Stimulated activated effector memory CD8-positive, alpha-beta T cell treated with anti-CD3 and anti-CD28 coated beads, Interleukin-12 subunit alpha, Interleukin-12 subunit beta, amount 100 ng/mL, for 72 hours (primary cell): ENCODE measurements around the gene TSHR.
"Not testable (repeated sequence)": the region's sequence is repeated elsewhere in the genome, so short reads cannot be mapped to it uniquely, and the experiment has no call there.

Source experiments
- ATAC-seq: fragments of 150-1000 bp; cut with Tn5 transposase; 2 replicates; pipeline ENCODE4 v1.10.0; 2021
- DNase-seq, 2 donors: peaks; one replicate each; pipeline ENCODE4 v3.0.0; 2021 to 2022; ENCODE audit warnings: low spot score in 2 of 2
- H3K27ac Mint-ChIP-seq: one replicate; pipeline ENCODE4 v1.8.0; 2022; ENCODE audit warnings: mild to moderate bottlenecking, mixed read lengths
- H3K36me3 Mint-ChIP-seq: one replicate; pipeline ENCODE4 v1.8.0; 2022; ENCODE audit warnings: mild to moderate bottlenecking, mixed read lengths
- H3K4me1 Mint-ChIP-seq: one replicate; pipeline ENCODE4 v1.8.0; 2022; ENCODE audit warnings: mixed read lengths
- H3K4me3 Mint-ChIP-seq: one replicate; pipeline ENCODE4 v1.8.0; 2022; ENCODE audit warnings: mild to moderate bottlenecking, mixed read lengths
- H3K9me3 Mint-ChIP-seq: one replicate; pipeline ENCODE4 v1.8.0; 2022; ENCODE audit warnings: mixed read lengths

Gene TSHR

DNA sequence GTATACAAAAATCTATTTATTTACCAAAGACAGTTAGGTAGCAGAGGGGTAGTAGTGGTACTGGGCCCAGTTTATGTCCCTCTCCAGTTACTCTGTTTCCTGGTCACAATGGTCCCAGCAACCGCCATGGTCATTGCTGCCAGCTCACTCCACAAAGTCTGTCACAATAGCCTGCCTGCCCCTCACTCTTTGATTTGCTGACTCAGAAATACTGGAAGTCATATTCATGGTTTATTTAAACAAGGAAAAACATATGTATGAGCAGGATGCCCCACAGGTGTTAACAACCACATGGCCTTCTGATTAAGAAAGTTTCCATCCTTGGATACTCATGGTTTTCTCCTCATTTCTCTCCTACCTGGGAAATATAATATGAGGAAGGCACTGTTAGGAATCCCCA, 49.2 kb downstream of the TSHR start:
- Mint-ChIP-seq H3K4me1 (no peaks in the 10 kb centered on the region), H3K27ac (no peak overlapping the region), H3K36me3 (no peaks in the 10 kb centered on the region), H3K4me3 (no peak overlapping the region), H3K9me3 (no peaks in the 10 kb centered on the region)
- ATAC-seq, result no peak
- DNase-seq, result no peak

DNA sequence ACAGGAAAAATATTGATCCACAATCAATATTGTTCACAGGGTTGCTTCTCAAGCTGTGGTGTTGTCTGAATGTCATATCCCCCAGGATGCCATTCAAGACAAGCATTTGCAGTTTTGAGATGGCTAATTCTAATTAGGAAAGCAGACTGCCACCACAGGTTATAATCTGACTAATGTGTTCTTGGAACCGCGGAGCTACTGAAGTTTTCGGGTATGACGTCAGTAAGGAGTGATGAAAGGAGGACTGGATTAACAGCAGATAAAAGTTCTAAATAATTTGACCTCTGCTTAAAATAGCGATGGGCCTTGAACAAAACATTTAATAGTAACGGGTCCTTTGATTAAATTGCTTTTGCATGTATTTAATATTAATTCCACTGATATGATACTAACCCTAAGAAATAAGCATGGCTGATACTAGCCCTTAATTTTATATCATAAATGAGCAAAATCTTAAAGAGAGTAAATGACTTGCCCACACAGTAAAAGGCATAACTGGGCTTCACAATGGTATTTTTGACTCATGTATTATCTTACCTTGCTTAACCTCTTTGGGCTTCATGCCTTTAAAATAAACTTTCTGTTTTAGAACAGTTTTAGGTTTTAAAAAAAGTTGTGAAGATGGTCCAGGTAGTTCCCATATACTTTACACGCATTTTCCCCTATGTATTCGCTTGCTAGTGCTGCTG, 50.3 kb downstream of the TSHR start:
- DNase-seq (no peak), ATAC-seq (peak; percentile 74)
- H3K36me3 Mint-ChIP-seq, result no peaks in the 10 kb centered on the region
- no peaks in the 10 kb centered on the region for H3K4me1 Mint-ChIP-seq
- no peak overlapping the region for H3K4me3 Mint-ChIP-seq
- no peak overlapping the region for H3K27ac Mint-ChIP-seq
- no peaks in the 10 kb centered on the region for H3K9me3 Mint-ChIP-seq

DNA sequence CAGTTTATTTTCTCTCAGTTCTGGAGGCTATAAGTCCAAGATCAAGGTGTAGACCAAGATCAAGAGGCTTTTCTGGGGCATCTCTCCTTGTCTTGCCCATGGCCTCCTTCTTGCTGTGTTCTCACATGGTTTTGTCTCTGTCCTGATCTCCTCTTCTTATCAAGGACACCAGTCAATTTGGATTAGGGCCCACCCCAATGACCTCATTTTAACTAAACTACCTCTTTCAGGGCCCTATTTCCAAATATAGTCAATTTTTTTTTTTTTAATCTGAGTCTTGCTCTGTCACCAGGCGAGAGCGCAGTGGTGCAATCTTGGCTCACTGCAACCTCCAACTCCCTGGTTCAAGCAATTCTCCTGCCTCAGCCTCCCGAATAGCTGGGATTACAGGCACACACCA, 50.8 kb downstream of the TSHR start:
- H3K9me3 Mint-ChIP-seq, result no peaks in the 10 kb centered on the region
- no peaks in the 10 kb centered on the region for H3K4me1 Mint-ChIP-seq
- H3K4me3 Mint-ChIP-seq, result no peak overlapping the region
- no peaks in the 10 kb centered on the region for H3K36me3 Mint-ChIP-seq
- no peak overlapping the region for H3K27ac Mint-ChIP-seq
- DNase-seq, result no peak
- ATAC-seq, result no peak

DNA sequence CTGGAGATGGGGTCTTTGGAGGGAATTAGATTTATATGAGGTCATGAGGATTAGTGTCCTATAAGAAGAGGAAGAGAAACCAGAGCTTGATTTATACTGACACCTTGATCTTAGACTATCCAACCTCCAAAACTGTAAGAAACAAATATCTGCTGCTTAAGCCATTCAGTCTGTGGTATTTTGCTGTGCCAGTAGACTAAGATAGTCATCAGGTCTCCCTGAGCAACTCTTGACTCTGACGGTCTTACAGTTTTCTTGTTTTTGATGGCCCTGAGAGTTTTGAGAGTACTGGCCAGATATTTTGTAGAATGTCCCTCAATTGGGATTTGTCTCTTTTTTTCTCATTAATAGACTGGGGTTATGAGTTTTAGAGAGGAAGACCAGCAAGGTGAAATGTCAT, 51.7 kb downstream of the TSHR start:
- H3K9me3 Mint-ChIP-seq, result no peaks in the 10 kb centered on the region
- no peak overlapping the region for H3K27ac Mint-ChIP-seq
- ATAC-seq (no peak), DNase-seq (no peak)
- no peaks in the 10 kb centered on the region for H3K36me3 Mint-ChIP-seq
- H3K4me3 Mint-ChIP-seq, result no peak overlapping the region
- H3K4me1 Mint-ChIP-seq, result no peaks in the 10 kb centered on the region

DNA sequence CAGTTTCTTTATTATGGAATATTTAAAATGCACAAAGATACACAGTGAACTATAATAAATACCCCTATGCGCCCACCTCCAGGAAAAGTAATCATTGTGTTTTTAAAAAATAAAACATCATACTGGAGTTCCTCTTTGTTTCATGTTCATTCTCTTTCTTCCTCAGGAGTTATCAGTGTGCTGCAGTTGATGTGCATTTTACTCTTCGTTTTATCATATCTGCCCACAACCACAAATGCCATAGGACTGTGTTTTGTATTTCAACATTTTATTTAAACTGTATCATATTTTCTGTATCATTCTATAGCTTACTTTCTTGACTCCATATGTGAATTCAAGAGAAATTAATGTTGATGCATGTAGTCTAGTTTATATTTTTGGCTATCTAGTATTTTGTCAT, 53.9 kb downstream of the TSHR start:
- Mint-ChIP-seq H3K4me1 (no peaks in the 10 kb centered on the region), H3K4me3 (no peak overlapping the region), H3K9me3 (no peaks in the 10 kb centered on the region), H3K27ac (no peak overlapping the region), H3K36me3 (no peaks in the 10 kb centered on the region)
- ATAC-seq, result no peak
- DNase-seq, result no peak

DNA sequence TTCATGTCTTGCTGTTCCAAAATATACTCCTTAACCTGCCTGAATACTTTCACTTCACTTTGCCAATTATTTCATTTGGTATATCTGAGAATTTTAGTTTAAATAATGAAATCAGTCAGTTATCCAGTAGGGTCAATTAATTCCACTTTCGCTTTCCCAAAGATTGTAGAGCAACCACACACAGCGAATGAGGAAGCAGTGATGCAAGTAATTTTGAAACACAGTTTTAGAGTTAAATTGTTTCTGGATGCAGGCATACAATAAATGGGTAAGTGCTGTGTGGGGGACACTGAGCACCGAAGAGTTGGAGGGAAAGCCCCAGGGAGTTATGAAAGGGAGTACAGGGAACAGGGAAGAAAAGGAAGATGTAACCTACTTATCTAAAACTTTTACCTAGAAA, 62.8 kb downstream of the TSHR start:
- Mint-ChIP-seq H3K4me1 (no peaks in the 10 kb centered on the region), H3K36me3 (no peaks in the 10 kb centered on the region), H3K27ac (no peak overlapping the region), H3K4me3 (no peak overlapping the region), H3K9me3 (no peaks in the 10 kb centered on the region)
- DNase-seq (no peak), ATAC-seq (no peak)

DNA sequence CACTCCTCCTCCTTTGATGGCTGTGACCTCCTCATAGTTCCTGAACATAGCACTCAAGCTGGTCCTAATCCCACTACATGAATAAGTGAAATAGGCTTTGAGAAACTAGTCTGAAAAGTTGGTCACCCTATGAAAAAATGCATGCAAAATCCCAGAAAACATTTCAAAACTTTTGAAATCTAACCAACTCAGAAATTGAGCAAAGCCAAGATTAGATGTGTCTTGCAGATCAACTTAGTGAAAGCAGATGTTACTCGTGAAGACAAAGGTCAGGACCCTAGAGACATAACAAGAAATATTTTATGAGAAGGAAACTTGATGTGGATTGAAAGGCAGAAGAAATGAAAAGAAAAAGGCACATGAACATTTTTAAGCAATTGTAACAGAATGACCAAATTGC, 63.3 kb downstream of the TSHR start:
- ATAC-seq (no peak), DNase-seq (no peak)
- Mint-ChIP-seq H3K9me3 (no peaks in the 10 kb centered on the region), H3K36me3 (no peaks in the 10 kb centered on the region), H3K27ac (no peak overlapping the region), H3K4me3 (no peak overlapping the region), H3K4me1 (no peaks in the 10 kb centered on the region)

DNA sequence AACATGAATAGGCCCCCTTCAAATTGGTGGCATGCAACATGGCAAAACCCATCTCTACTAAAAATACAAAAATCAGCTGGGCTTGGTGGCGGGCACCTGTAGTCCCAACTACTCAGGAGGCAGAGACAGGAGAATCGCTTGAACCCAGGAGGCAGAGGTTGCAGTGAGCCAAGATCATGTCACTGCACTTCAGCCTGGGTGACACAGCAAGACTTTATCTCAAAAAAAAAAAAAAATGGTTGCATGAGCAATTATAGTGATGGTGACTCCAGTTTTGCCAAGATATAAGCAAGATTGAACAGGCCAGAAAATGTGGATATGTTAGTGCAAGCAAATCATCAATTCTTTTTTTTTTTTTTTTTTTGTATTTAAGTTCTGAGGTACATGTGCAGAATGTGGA, 63.7 kb downstream of the TSHR start:
- H3K4me3 Mint-ChIP-seq, DNase-seq, H3K36me3 Mint-ChIP-seq, H3K4me1 Mint-ChIP-seq, H3K9me3 Mint-ChIP-seq, H3K27ac Mint-ChIP-seq, ATAC-seq: not testable (repeated sequence)

DNA sequence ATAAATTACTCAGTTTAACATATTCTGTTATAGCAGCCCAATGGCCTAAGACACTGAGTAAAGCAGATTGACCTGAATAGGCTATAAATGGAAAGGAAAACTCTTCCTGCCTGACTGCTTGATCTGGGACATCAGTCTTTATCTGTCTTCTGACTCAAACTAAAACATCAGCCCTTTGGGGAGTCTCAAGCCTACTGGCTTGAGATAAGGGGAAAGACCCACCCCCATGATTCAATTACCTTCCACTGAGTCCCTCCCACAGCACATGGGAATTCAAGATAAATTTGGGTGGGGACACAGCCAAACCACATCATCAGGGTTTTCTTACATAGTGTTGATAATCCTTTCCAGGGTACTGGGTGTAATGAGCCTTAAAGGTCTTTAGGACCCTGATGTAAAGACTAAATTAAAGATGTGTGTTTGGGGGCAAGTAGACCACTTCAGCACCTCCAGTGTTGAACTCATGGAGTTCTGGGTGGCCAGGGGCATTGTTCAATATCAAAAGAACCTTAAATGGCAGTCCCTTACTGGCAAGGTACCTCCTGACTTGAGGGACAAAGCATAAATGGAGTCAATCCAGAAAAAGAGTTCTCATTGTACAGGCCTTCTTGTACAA, 67.8 kb downstream of the TSHR start:
- no peaks in the 10 kb centered on the region for H3K9me3 Mint-ChIP-seq
- no peak overlapping the region for H3K4me3 Mint-ChIP-seq
- ATAC-seq (no peak), DNase-seq (no peak)
- no peaks in the 10 kb centered on the region for H3K36me3 Mint-ChIP-seq
- H3K27ac Mint-ChIP-seq, result no peak overlapping the region
- H3K4me1 Mint-ChIP-seq, result no peaks in the 10 kb centered on the region

DNA sequence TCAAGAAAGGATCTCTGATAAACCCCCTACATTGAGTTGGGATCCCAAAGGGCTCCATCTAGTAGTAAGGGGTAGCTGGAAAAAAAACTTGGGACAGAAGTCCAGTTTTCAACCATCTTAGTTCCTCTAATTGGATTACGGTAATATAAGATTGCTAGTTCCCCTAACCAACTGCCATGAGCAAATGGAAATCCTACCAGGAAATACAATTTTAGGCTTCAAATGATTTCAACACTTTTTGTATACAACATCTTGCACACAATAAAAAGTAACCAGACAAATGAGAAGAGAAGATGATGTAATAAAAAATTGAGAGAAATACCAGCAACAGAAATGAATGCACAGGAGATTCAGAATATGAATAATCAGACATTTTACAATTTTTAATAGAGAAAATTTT, 73.0 kb downstream of the TSHR start:
- no peak for DNase-seq
- no peak for ATAC-seq
- Mint-ChIP-seq H3K4me1 (no peaks in the 10 kb centered on the region), H3K27ac (no peak overlapping the region), H3K4me3 (no peak overlapping the region), H3K36me3 (no peaks in the 10 kb centered on the region), H3K9me3 (no peaks in the 10 kb centered on the region)

DNA sequence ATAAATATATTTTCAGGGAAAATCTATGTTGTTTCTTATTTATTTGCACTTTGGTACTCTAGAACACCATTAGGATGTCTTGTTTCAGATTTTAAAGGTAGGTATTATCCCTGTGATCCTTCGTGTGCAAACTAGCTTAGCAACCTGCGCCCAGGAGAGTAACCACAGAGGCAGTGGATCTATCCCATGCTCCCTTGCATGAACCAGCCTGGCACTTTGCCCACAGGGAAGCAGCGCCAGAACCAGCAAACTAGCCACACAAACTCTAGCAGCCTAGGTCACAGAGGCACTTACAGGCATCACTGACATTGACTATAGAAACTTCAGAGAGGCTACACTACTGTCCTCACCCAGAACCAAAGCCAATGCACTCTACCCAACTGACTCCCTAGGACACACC, 76.1 kb downstream of the TSHR start:
- no peak overlapping the region for H3K27ac Mint-ChIP-seq
- peaks cover 2% of the 10 kb centered on the region for H3K9me3 Mint-ChIP-seq
- H3K36me3 Mint-ChIP-seq, result no peaks in the 10 kb centered on the region
- DNase-seq (no peak), ATAC-seq (no peak)
- H3K4me3 Mint-ChIP-seq, result no peak overlapping the region
- no peaks in the 10 kb centered on the region for H3K4me1 Mint-ChIP-seq

DNA sequence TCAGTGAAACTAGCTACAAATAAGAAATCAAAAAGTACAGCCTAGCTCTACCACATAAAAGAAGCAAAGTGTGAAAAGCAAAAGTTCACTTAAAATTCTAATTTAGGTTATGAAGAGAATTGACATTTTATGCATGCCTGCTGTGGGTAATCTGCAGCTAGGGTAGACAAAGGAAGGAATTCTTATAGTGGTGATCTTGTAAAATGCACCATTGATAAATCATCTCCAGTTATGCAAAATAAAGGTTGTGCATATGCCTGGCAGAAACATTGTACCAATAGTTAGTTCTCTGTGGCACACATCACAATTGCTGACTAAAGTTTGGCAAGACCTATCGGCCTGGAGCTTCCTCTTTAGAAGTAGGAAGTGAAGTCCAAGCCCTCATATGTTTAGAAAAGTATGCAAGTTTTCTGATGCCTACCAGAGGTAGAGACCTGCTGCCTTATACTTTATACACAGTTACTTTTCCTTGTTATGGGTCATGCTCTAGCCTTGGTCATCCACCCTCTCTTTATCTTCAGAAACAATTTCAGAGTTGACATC, 78.3 kb downstream of the TSHR start:
- no peak overlapping the region for H3K4me3 Mint-ChIP-seq
- peaks cover 5% of the 10 kb centered on the region for H3K9me3 Mint-ChIP-seq
- DNase-seq, result no peak
- no peak overlapping the region for H3K27ac Mint-ChIP-seq
- ATAC-seq, result no peak
- H3K4me1 Mint-ChIP-seq, result no peaks in the 10 kb centered on the region
- H3K36me3 Mint-ChIP-seq, result no peaks in the 10 kb centered on the region

DNA sequence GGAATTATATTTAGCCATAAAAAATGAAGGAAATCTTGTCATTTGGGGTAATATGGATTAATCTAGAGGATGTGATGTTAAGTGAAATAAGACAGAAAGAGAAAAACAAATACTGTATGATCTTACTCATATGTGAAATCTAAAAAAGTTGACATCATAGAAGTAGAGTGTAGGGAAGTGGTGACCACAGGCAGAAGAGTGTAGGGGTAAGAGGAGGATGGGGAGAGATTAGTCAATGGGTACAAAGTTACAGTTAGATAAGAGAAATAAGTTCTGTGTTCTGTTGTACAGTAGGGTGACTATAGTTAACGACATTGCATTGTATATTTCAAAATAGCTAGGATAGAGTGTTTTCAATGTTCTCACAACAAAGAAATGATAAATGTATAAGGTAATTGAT, 87.0 kb downstream of the TSHR start:
- H3K27ac Mint-ChIP-seq, result no peak overlapping the region
- ATAC-seq (peak; percentile 75), DNase-seq (no peak)
- H3K9me3 Mint-ChIP-seq, result peaks cover 3% of the 10 kb centered on the region
- H3K4me1 Mint-ChIP-seq, result no peaks in the 10 kb centered on the region
- H3K4me3 Mint-ChIP-seq, result no peak overlapping the region
- no peaks in the 10 kb centered on the region for H3K36me3 Mint-ChIP-seq

DNA sequence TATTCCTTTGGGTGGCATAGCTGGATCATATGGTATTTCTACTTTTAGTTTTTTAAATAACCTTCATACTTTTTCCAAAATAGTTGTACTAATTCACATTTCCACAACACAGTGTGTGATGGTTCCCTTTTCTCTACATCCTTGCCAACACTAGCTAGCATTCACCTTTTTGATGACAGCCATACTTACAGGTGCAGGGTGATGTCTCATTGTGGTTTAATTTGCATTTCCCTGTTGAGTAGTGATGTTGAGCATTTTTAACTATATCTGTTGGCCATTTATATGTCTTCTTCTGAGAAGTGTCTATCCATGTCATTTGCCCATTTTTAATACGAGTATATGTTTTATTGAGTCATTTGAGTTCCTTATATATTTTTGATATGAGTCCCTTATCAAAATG, 96.1 kb downstream of the TSHR start:
- DNase-seq (no peak), ATAC-seq (no peak)
- H3K4me3 Mint-ChIP-seq, result no peak overlapping the region
- H3K9me3 Mint-ChIP-seq, result no peaks in the 10 kb centered on the region
- no peaks in the 10 kb centered on the region for H3K4me1 Mint-ChIP-seq
- H3K27ac Mint-ChIP-seq, result no peak overlapping the region
- no peaks in the 10 kb centered on the region for H3K36me3 Mint-ChIP-seq

DNA sequence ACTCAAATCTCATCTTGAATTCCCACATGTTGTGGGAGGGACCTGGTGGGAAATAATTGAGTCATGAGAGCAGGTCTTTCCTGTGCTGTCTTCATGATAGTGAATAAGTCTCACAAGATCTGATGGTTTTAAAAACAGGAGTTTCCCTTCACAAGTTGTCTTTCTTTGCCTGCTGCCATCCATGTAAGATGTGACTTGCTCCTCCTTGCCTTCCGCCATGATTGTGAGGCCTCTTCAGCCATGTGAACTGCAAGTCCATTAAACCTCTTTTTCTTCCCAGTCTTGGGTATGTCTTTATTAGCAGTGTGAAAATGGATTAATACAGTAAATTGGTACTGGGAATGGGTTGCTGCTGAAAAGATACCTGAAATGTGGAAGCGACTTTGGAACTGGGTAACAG, 98.6 kb downstream of the TSHR start:
- not testable (repeated sequence) for H3K36me3 Mint-ChIP-seq, ATAC-seq, H3K4me1 Mint-ChIP-seq, H3K4me3 Mint-ChIP-seq, H3K27ac Mint-ChIP-seq, H3K9me3 Mint-ChIP-seq, DNase-seq

DNA sequence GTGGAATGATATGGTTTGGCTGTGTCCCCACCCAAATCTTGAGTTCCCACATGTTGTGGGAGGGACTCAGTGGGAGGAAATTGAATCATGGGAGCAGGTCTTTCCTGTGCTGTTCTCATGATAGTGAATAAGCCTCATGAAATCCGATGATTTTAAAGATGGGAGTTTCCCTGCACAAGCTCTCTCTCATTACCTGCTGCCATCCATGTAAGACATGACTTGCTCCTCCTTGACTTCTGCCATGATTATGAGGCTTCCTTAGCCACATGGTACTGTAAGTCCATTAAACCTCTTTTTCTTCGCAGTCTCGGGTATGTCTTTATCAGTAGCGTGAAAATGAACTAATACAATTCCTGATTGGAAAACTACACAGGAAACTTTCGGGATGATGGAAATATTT, 100.5 kb downstream of the TSHR start:
- Mint-ChIP-seq H3K4me1 (no peaks in the 10 kb centered on the region), H3K36me3 (no peaks in the 10 kb centered on the region), H3K27ac (no peak overlapping the region), H3K9me3 (no peaks in the 10 kb centered on the region), H3K4me3 (no peak overlapping the region)
- ATAC-seq (no peak), DNase-seq (no peak)
